Ishikawa (cell line): ENCODE measurements around the gene MCF2L.

Experiments used
- EGR1 ChIP-seq: IDR thresholded peaks from 2 replicates; pipeline ENCODE4 v1.6.1; 2012
- EP300 ChIP-seq: IDR thresholded peaks from 2 replicates; pipeline ENCODE4 v1.6.1; 2012; ENCODE audit warnings: borderline replicate concordance
- FOXM1 ChIP-seq: IDR thresholded peaks from 2 replicates; pipeline ENCODE4 v1.6.1; 2012; ENCODE audit warnings: low read depth, borderline replicate concordance
- MAX ChIP-seq: IDR thresholded peaks from 2 replicates; pipeline ENCODE4 v1.6.1; 2012
- NFIC ChIP-seq: IDR thresholded peaks from 2 replicates; pipeline ENCODE4 v1.6.1; 2012
- RAD21 ChIP-seq: IDR thresholded peaks from 2 replicates; pipeline ENCODE4 v1.6.1; 2012; ENCODE audit warnings: low read depth
- REST ChIP-seq: IDR thresholded peaks from 2 replicates; pipeline ENCODE4 v1.6.1; 2012; ENCODE audit warnings: low read depth, mild to moderate bottlenecking
- TEAD4 ChIP-seq: IDR thresholded peaks from 2 replicates; pipeline ENCODE4 v1.6.1; 2012
- YY1 ChIP-seq: IDR thresholded peaks from 2 replicates; pipeline ENCODE4 v1.6.1; 2012; ENCODE audit warnings: low read depth
- ZBTB7A ChIP-seq: IDR thresholded peaks from 2 replicates; pipeline ENCODE4 v1.6.1; 2012; ENCODE audit warnings: low read depth
- TF ChIP-seq, protein P1 (sequence below): IDR thresholded peaks from 2 replicates; pipeline ENCODE4 v1.6.1; 2012

DNA sequence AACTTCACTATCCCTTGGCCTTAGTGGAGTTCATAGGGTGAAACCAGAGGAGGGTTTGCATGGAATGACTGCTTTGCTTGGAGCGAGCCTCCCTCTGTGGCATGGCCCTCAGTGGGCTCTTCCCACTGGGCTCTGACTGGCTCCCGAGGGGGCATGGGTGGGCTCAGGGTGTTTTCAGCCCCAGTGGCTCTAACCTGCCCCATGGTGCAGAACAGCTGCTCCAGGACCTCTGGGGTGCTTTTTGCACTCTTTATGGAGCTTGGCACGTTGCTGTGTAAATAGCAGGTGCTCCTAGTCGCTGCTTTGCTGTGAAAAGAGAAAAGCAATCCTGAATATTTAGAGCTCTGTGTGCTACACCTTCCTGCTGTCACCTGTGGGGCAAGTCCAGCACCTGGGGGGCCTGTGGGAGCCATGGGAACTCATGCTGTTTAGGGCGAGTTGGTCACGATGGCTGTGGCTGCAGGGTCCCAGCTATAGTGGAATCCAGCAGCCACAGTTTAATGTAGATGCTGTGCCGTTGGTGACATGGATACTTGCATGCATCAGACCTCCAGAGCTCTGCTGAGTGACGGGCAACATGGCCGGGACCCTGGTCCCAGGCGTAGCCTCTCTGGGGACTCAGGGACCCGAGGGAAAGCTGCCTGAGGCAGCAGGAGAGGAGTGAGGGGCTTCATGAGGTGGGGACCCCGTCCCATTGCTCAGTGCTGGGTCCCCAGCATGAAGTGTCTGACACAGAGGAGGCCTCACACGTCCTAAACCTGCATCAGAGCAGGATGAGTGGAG, 14.3 kb upstream of the MCF2L start:
- TF ChIP-seq ZBTB7A (no peak), EGR1 (no peak), YY1 (no peak), REST (no peak), FOXM1 (no peak), RAD21 (no peak), MAX (no peak), TEAD4 (no peak), EP300 (no peak), NFIC (no peak)
- TF ChIP-seq, protein P1, sequence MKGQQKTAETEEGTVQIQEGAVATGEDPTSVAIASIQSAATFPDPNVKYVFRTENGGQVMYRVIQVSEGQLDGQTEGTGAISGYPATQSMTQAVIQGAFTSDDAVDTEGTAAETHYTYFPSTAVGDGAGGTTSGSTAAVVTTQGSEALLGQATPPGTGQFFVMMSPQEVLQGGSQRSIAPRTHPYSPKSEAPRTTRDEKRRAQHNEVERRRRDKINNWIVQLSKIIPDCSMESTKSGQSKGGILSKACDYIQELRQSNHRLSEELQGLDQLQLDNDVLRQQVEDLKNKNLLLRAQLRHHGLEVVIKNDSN, result no peak
